GM19099 (cell line): ENCODE results near the gene ACVR1B.

Experiments used
- POLR2A ChIP-seq: IDR thresholded peaks from 3 replicates; pipeline ENCODE4 v1.6.1; 2011; ENCODE audit warnings: low read depth; ENCODE audit not compliant: insufficient read length; ENCODE audit errors: extremely low read depth

Gene ACVR1B

DNA sequence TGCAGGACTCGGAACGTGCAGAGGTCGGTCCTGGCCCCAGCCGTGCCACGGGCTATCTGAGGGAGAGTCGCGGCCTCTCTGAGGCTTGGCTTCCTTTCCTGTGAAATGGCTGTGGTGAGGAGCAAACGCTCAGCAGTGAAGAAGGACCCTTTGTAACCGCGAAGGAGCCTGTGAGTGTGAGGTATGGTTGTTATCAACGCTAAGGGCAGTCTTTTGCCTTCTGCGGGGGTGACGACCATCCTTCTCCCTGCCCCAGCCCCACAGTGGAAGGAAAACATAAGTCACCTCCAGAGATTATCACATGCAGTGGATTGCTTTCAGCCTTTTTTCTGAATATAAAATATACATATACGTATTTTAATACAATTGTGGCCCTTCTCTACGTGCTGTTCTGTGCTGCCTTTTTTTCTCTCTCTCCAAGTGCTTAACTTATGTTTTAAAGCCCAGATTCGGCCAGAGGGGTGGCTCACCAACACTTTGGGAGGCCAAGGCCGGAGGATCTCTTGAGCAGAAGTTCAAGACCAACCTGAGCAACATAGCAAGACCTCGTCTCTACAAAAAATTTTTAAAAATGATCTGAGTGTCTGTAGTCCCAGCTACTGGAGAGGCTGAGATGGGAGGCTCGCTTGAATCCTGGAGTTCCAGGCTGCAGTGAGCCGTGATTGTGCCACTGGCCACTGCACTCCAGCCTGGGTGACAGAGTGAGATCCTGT is 72.6 kb downstream of the ACVR1B start:
- TF ChIP-seq POLR2A = no peak

- no peak for TF ChIP-seq POLR2A
Measured at GRCh38 chr12:52024845-52025230, 73.3 kb downstream of the ACVR1B start.

DNA sequence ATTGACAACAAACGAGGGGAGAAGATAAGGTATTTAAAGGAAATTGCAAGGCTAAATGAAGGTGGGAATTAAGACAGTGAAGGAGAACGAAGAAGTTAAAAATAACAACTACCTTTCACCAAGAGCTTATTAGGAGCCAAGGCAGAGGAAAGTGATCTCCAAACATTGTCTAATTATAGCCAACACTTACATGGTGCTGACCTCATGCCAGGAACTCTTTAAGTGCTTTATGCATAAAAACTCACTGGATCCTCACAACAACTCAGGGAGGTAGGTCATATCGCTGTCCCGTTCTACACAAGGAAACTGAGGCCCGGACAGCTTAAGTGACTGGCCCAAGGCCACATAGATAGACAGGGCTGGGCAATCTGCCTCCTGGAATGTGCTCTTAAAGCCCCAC is 74.8 kb downstream of the ACVR1B start:
- no peak for TF ChIP-seq POLR2A

DNA sequence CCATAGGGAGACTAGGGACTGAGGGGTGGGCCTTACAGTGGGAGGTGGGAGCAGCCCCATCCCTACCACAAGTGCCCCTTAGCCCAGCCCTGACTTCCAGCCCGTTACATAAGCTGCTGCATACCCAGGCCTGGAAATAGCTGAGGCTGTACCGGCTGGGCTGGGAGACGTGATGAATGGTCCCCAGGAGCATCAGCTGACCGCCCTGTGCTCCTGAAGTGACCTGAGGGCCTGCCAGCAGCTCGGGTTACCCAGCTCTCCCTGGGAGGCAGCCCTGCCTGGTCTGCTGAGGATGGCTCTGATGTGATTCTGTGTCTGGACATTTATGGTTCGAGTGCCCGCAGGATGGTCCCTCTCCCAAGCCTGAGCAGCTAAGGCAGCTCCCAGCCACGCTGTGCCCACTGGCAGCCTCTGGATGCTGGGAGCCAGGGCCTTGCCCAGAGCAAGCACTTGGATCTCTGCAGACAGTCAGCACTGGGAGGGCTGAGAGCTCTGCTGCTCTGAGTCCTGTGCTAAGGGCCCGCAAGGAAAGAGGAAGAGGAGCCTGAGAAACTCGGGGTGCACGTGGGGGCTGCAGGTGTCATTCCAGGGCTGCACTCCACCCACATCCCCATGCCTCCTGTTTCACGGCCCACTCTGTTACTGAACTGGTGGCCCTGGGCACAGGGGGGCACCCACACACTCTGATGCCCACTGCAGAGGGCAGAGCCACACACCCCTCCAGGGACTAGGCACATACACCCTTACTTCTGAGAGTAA is 75.8 kb downstream of the ACVR1B start:
- no peak for TF ChIP-seq POLR2A

GRCh38 chr12:52029685-52030084 is 78.2 kb downstream of the ACVR1B start:
- no peak for TF ChIP-seq POLR2A

DNA sequence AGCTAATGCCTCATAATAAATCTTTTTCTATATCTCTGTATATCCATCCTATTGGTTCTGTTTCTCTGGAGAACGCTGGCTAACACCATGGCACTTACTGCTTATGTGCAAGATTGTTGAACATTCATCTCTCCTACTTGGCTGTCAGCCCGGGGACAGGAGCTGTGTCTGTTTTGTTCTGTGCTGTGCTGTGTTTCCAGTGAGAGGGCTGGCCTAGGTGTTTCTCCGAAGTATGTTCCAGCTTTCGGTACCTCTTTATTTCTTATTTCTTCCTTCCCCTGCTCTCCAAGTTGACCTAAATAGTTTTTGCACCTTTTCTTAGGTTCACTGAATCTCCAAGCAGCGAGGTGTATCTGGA is 80.9 kb downstream of the ACVR1B start:
- no peak for TF ChIP-seq POLR2A

DNA sequence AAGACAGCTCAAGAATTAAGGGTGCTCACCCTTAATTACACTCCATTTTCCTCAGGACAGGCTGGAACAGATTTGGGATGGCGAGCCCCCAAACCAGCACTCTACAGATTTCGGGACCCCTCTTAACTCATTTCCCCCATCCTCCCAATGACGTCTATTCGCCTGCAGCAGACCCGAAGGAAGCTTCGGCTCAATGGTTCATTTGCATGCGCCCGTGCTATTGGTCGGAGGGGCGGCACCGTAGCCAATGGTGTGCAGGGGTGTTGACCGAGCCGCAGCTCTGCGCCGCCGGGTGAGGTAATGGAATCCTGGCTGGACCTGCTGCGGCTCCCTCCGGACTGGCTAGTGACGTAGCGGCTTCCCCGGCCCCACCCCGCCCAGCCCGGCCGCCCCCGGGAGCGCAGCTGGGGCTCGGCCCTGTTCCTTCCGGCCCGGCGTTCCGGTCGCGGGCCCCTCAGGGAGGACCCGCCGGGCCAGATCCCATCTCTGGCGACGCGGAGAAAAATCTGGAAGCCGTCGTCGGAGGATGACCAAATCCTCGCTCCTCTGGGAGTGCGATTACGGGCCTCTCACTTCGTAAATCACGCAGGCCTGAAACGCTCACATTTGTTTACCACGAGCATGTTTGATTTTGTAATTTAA is 81.4 kb downstream of the ACVR1B start:
- TF ChIP-seq POLR2A = peak; percentile 70

DNA sequence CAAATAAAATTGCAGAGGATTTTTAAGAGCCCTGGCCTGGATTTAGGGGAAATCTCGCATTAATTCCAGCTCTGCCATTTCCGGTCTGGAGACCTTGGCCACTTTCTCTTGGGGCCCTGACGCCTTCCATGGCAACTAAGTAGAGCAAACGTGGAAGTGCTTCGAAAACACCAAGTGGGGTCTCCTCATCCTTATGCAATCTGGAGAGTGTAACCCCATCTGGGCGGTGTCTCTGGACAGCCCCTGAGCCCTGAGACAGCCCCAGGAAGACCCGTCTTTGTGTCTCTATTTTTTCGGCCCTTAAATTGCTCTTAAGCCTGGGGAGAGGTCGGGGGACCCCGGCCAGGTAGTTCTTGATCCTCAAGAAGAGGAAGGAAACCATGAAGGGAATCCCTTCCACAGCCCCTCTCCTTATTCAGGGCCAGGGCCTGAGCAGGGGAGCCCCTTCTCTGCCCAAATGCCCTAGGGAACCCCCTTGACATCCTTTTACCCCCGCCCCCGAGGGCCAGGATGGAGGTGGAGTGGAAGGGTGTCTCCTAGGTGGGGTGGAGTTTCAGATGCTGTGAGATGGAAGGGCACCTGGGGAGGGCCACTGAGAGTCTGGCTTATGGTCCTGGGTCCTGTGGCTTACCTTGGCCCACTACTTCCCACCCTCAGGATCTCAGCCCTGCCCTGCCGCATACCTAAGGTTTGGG is 82.1 kb downstream of the ACVR1B start:
- TF ChIP-seq POLR2A = no peak

GRCh38 chr12:52035190-52035589 is 83.7 kb downstream of the ACVR1B start:
- no peak for TF ChIP-seq POLR2A

DNA sequence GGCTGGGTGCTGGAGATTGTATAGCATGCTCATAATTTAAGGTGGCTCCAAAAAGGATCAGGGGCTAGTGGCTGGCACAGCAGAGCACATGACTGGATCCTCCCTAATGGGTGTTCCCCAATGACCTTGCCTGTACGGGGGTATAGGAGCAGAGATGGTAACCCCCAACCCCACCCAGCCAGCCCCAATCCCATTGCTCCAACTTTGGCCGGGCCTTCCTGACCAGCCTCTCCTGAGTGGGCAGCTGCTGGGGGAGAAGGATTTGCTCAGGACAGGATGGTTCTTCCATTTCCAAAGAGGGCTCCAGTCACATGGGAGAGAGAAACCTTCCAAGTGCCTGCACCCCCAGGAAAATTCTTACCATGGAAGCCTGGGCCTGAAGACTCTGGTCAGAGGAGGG is 84.4 kb downstream of the ACVR1B start:
- TF ChIP-seq POLR2A = no peak

GRCh38 chr12:52036587-52037171 is 85.2 kb downstream of the ACVR1B start:
- TF ChIP-seq POLR2A = peak; percentile 47

- no peak for TF ChIP-seq POLR2A
Measured at GRCh38 chr12:52037248-52037861, 85.9 kb downstream of the ACVR1B start.

DNA sequence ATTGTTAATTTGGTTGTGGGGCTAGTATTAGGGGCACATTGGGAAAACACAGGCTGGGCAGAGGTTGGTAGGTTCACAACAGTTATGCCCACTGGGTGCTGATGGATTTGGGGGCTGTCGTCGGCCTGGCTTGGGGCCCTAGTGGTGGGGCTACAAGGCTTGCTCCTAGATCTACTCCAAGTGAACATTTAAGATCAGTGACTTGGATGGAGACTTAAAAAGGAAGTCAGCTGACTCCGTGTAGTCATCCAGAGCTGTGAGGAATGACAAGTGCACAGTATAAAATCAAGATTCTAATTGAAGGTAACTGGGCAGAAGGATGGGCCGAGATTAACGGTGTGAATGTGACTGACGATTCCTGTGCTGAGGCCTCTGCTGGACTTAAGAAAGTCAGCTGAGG is 86.9 kb downstream of the ACVR1B start:
- no peak for TF ChIP-seq POLR2A

- no peak for TF ChIP-seq POLR2A
Measured at GRCh38 chr12:52041035-52041434, 89.5 kb downstream of the ACVR1B start.

DNA sequence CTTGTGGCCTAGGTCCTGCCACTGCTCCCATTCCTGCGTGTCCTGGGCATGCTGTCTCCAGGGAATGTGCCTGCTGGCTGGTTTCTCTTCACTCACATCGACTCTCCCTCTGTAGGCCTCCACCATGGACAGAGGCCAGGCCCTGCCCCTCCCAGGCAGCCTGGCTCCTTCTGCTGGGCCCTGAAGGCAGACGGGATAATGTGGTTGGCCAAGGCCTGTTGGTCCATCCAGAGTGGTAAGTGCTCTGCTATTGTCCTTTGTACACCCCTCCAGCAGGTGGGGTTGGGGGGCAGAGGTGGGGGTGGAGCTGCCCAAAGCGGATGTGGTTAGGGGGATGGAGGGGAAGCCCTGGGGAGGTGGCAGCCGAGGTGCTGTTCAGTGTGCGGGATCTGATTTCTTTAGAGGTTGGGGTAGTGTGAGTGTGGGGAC is 90.2 kb downstream of the ACVR1B start:
- TF ChIP-seq POLR2A = no peak
